HUES6 (cell line): ENCODE measurements around the gene SMYD1.
A peak's percentile ranks its signal among the peaks of the same experiment; 100 is the strongest.
"Not testable (repeated sequence)": the region's sequence is repeated elsewhere in the genome, so short reads cannot be mapped to it uniquely, and the experiment has no call there.

Experiments
- H3K27ac ChIP-seq: 2 replicates; pipeline ENCODE4 v1.7.0; 2013; ENCODE audit warnings: low read depth, mild to moderate bottlenecking, low read length, inconsistent platforms
- H3K27me3 ChIP-seq: 2 replicates; pipeline ENCODE4 v1.6.1; 2013; ENCODE audit warnings: low read length; ENCODE audit not compliant: control insufficient read depth, insufficient read depth
- H3K36me3 ChIP-seq: 2 replicates; pipeline ENCODE4 v1.6.1; 2013; ENCODE audit warnings: low read length; ENCODE audit not compliant: control insufficient read depth, insufficient read depth
- H3K4me1 ChIP-seq: 2 replicates; pipeline ENCODE4 v1.6.1; 2013; ENCODE audit warnings: low read length; ENCODE audit not compliant: control insufficient read depth, insufficient read depth
- H3K4me3 ChIP-seq: 2 replicates; pipeline ENCODE4 v1.5.1; 2013; ENCODE audit warnings: low read depth, low read length
- H3K9ac ChIP-seq: one replicate; pipeline ENCODE4 v1.6.1; 2013; ENCODE audit warnings: mild to moderate bottlenecking, low read length
- H3K9me3 ChIP-seq: 2 replicates; pipeline ENCODE4 v1.6.1; 2013; ENCODE audit warnings: low read depth, low read length; ENCODE audit not compliant: control insufficient read depth, insufficient read depth

The SMYD1 gene

DNA sequence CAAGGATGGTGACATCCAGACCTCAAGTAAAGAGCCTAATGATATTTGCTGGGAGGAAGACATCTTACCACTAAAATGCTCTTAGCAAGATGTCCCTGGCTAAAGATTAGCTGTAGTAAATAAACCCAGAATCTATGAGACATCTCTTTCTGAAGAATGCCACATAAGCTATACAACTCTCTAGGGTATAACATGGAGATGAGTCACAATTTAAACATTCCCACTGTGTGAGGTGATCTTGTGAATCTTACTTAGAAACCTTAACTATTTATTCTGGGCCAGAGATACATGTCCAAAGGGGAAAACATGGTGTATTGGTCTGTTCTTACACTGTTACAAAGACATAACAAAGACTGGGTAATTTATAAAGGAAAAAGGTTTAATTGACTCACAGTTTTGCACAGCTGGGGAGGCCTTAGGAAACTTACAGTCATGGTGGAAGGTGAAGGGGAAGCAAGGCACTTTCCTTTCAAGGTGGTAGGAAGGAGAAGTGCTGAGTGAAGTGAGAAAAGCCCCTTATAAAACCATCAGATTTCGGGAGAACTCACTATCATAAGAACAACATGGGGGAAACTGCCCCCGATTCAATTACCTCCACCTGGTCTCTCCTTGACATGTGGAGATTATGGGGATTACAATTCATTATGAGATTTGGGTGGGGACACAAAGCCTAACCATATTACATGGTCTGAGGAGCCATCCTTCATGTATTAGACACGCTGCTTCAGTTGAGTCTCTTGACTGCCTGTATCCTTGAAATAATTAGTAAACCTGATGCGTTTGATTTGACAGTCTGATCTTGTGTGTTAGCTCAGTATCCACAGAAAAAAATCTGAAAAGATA, 29.1 kb upstream of the SMYD1 start:
- no peaks in the 10 kb centered on the region for H3K27me3 ChIP-seq
- H3K4me3 ChIP-seq, result no peak overlapping the region
- no peak overlapping the region for H3K9ac ChIP-seq
- H3K36me3 ChIP-seq, result peaks cover 21% of the 10 kb centered on the region
- H3K9me3 ChIP-seq, result no peaks in the 10 kb centered on the region
- peaks cover 5% of the 10 kb centered on the region for H3K4me1 ChIP-seq
- H3K27ac ChIP-seq, result no peak overlapping the region

DNA sequence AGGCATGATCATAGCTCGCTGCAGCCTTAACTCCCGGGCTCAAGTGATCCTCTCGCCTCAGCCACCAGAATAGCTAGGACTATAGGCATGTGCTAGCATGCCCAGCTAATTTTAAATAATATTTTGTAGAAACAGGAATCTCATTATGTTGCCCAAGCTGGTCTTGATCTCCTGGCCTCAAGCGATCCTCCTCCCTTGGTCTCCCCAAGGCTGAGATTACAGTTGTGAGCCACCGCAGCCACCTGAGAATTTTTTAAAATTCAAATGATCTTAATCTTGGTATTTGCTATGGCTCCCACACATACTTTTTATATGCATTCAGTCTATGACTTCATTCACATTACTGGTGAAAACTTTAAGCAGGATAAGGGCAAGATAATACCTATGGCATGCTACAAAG, 25.1 kb upstream of the SMYD1 start:
- H3K9ac ChIP-seq, result no peak overlapping the region
- H3K36me3 ChIP-seq, result no peaks in the 10 kb centered on the region
- H3K27me3 ChIP-seq, result no peaks in the 10 kb centered on the region
- no peak overlapping the region for H3K27ac ChIP-seq
- peaks cover 5% of the 10 kb centered on the region for H3K4me1 ChIP-seq
- H3K9me3 ChIP-seq, result no peaks in the 10 kb centered on the region
- H3K4me3 ChIP-seq, result no peak overlapping the region

DNA sequence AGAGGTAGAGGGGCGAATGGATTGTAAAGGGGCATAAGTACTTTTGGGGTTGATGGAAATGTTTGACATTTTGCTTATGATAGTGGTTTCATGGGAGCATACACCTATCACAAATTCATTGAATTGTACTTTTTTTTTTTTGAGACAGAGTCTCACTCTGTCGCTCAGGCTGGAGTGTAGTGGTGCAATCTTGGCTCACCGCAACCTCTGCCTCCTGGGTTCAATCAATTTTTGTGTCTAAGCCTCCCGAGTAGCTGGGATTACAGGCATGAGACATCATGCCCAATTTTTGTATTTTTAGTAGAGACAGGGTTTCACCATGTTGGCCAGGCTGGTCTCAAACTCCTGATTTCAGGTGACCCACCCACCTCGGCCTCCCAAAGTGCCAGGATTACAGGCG, 22.1 kb upstream of the SMYD1 start:
- not testable (repeated sequence) for H3K4me3 ChIP-seq, H3K4me1 ChIP-seq, H3K27ac ChIP-seq, H3K36me3 ChIP-seq, H3K9ac ChIP-seq, H3K27me3 ChIP-seq, H3K9me3 ChIP-seq

DNA sequence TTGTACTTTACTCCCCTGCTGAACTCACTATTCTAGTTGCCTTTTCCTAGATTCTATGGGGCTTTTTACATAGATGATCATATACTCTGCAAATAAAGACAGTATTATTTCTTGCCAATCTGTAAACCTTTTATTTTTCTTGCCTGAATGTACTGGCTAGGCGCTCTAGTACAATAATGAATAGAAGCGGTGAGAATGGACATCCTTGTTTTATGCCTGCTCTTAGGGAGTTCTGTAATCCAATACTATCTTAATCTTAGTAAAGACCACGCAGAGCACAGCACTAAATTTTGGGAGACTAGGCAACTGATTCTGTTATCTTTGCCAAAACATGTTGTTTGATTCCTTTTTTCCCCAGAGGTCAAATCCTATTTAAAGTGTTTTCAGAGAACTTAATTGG, 19.1 kb upstream of the SMYD1 start:
- Histone ChIP-seq H3K27me3 (no peaks in the 10 kb centered on the region), H3K4me1 (peaks cover 4% of the 10 kb centered on the region; the same call in 1 of the 2 replicates), H3K9ac (no peak overlapping the region), H3K27ac (no peak overlapping the region), H3K9me3 (no peaks in the 10 kb centered on the region), H3K4me3 (no peak overlapping the region), H3K36me3 (0 out of 2 replicates have a peak, but pooled peaks cover 3% of the 10 kb centered on the region)

DNA sequence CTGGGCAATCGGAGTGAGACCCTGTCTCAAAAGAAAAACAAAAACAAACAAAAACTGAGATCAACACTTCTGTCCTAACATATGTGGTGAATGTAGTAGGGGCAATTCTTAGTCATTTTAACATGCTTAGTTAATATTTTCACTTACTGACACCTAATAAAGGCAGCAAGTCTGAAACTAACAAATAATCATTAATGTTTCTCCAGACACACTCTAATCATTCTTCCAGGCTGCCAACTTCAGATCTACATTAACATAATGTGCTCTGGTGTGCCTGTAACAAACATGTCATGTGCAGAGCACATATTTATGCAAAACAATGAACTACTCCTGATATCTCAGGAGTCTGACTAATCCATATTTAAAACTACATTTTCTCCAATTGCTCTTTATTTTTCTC, 18.0 kb upstream of the SMYD1 start:
- no peaks in the 10 kb centered on the region for H3K9me3 ChIP-seq
- H3K36me3 ChIP-seq, result 0 out of 2 replicates have a peak, but pooled peaks cover 3% of the 10 kb centered on the region
- no peaks in the 10 kb centered on the region for H3K27me3 ChIP-seq
- no peak overlapping the region for H3K27ac ChIP-seq
- H3K4me3 ChIP-seq, result no peak overlapping the region
- no peak overlapping the region for H3K9ac ChIP-seq
- H3K4me1 ChIP-seq, result peaks cover 15% of the 10 kb centered on the region

DNA sequence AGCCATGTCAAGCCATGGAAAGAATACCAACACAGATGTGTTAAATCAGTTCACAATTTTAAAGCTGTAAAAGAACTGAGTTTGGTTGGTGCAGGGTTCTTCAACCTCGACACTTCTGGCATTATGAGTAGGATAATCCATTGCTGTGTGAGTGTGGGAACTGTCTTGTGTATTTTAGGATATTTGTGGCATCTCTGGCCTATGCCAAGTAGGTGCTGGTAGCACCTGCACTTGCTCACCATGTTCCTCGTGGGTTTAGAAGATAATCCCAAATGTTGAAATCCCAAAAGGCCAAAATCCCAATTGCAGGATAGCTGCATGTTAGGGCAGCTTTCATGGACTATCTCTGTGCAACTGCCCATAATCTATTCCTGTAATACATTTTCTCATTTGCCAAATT, 15.8 kb upstream of the SMYD1 start:
- H3K27me3 ChIP-seq, result no peaks in the 10 kb centered on the region
- no peak overlapping the region for H3K4me3 ChIP-seq
- 0 out of 2 replicates have a peak, but pooled peaks cover 3% of the 10 kb centered on the region for H3K36me3 ChIP-seq
- no peaks in the 10 kb centered on the region for H3K9me3 ChIP-seq
- H3K4me1 ChIP-seq, result peaks cover 20% of the 10 kb centered on the region
- no peak overlapping the region for H3K27ac ChIP-seq
- H3K9ac ChIP-seq, result no peak overlapping the region

DNA sequence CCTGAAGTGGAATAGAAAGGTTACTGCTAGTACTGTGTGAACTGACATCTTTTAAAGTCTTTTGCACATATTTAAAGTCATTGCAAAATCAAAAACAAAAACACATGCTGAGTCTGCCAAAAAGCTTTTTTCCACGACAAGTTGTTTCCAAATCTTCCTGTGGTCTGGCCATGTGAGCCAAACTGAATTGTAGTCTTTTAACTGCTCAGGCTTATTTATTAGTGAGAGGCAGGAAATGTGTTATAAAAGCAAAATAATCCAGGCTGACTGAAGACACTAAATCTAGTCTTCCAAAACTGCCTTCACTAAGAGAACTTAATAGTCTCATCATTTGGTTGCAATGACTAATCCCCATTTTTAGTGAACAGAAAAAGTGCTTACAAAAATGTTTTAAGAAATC, 14.3 kb upstream of the SMYD1 start:
- no peak overlapping the region for H3K4me3 ChIP-seq

DNA sequence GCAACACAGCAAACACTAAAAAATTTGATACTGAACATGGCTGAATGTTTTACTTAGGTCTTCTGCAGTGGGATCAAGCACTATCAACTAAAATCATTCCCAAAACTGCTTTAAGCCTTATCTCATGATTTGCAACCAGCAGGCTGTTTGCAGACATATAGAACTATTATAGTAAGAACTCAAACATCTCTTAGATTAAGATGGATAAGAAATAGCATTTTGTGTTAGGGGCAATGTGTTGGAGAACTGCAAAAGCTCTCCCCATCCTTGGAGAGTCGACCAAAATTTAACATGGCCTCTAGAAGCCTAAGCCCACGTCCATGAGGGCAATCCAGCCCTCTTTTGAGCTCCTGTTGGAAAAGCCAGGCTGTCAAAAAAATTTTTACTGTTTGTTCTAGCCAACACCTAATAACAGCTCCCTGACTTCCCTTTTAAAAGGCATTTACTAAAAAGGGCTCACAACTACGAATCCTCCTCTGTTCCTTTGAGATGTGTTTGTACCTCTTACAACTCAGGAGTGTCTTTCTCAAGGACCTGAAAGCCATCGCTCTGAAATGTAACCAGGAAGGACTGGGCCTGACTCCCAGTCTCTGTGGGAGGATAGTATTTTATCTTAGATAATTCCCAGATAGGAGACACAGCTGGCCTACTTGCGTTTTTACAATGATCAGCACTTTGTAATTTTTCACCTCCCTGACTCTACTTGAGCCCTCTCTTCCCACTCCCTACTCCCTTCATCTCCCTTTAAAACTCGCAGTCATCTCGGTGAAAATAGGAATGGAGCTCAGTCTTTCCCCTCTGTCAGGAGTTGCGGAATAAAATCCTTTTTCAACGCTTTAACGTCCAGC, 13.5 kb upstream of the SMYD1 start:
- peaks cover 20% of the 10 kb centered on the region for H3K4me1 ChIP-seq
- H3K9ac ChIP-seq, result peak overlapping the region; percentile 79
- no peaks in the 10 kb centered on the region for H3K27me3 ChIP-seq
- H3K4me3 ChIP-seq, result peak overlapping the region; percentile 73
- no peak overlapping the region for H3K27ac ChIP-seq
- H3K9me3 ChIP-seq, result no peaks in the 10 kb centered on the region
- 0 out of 2 replicates have a peak, but pooled peaks cover 3% of the 10 kb centered on the region for H3K36me3 ChIP-seq

More for the DNA sequence above, 14.3 kb upstream of the SMYD1 start:
- Histone ChIP-seq H3K27ac (no peak overlapping the region), H3K4me1 (peaks cover 20% of the 10 kb centered on the region), H3K9me3 (no peaks in the 10 kb centered on the region), H3K36me3 (0 out of 2 replicates have a peak, but pooled peaks cover 3% of the 10 kb centered on the region), H3K9ac (no peak overlapping the region), H3K27me3 (no peaks in the 10 kb centered on the region)

DNA sequence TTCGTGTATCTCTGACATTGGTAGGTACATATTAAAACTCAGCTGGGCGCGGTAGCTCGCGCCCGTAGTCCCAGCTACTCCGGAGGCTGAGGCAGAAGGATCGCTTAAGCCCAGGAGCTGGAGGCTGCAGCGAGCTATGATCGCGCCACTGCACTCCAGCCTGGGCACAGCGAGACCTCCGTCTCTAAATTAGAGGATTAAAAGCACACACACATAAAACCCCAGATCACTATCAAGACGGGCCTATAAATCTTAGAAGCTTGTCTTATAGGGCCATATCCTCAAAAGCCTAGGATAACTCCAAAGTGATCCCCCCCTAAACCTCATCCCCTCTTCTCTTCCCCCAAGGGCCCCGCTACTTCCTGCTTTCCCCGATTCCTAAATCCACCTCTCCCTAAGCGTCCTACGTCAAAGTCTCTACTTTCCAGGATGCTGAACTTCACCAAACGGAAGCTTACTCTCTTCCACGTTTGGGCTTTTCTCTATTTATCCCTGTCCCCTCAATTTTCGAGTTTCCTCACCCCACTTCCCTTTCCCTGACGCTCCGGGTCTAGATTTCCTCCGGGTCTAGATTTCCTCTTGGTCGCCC, 12.7 kb upstream of the SMYD1 start:
- Histone ChIP-seq H3K9me3 (no peaks in the 10 kb centered on the region), H3K4me1 (peaks cover 20% of the 10 kb centered on the region), H3K4me3 (peak overlapping the region; percentile 73), H3K36me3 (0 out of 2 replicates have a peak, but pooled peaks cover 3% of the 10 kb centered on the region), H3K27ac (peak overlapping the region; percentile 97), H3K27me3 (no peaks in the 10 kb centered on the region), H3K9ac (peak overlapping the region; percentile 79)

DNA sequence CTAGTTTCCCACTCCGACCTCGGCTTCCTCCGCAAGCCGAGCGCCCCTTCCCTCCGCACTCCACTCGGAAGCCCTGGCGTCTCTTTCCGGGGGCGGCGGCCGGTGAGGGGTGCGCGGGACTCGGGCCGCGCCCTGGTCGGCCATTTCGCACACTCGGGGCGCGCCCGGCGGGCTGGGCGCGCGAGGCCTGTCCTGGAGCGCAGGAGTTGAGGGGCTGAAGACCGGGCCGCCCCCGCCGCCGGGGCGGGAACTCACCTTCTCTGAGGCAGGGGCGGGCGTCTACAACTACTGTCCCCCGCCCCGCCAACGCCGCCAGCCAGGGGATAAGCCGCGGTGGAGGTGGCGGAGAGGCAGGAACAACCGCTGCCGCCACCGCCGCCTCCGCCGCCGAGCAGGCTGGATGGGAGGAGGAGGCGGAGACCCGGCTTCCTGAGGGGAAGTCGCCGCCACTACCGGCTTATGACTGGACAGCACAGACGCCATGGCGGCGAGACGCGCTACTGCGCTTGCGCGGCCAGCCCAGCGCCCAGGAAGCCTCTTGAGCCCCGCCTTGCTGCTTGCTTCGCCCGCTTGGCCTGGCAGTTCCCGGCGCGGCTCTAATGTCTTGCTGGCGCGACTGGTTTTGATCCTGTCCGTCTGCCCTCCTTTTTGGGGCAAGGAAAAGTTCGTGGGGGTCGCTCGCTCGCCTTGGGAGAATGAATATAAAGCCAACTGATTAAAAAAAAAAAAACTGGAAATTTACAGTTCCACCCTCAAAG, 12.1 kb upstream of the SMYD1 start, which contains the start of gene KRCC1:
Gene KRCC1, minus strand, starts transcription at position 413 of the 758 bp plus-strand sequence. CDS start 27,220 bp downstream, outside the sequence.
- peaks cover 21% of the 10 kb centered on the region for H3K4me1 ChIP-seq
- H3K9me3 ChIP-seq, result no peaks in the 10 kb centered on the region
- H3K36me3 ChIP-seq, result 0 out of 2 replicates have a peak, but pooled peaks cover 3% of the 10 kb centered on the region
- H3K27ac ChIP-seq, result peak within 1 kb of the TSS; percentile 97
- H3K4me3 ChIP-seq, result peak within 1 kb of the TSS; percentile 73
- H3K9ac ChIP-seq, result peak within 1 kb of the TSS; percentile 79
- H3K27me3 ChIP-seq, result no peaks in the 10 kb centered on the region
